HG03097 (cell line): ENCODE measurements around the gene NAA35.
"Not testable (repeated sequence)": the region's sequence is repeated elsewhere in the genome, so short reads cannot be mapped to it uniquely, and the experiment has no call there.

Experiments
- ATAC-seq: cut with Tn5 transposase; IDR thresholded peaks from one replicate; pipeline ENCODE4 v1.9.1; 2021; ENCODE audit not compliant: unreplicated experiment, low FRiP score

The NAA35 gene

GRCh38 chr9:85940832-85941621 lies at the start of gene NAA35:
NAA35 (plus strand) TSS chr9:85941146; CDS start chr9:85942160, 1,014 bp downstream.
- ATAC-seq = peak; percentile 93

- no peak for ATAC-seq
Measured at GRCh38 chr9:85892401-85892800, 48.5 kb upstream of the NAA35 start.

- no peak for ATAC-seq
Measured at GRCh38 chr9:85895685-85896084, 45.3 kb upstream of the NAA35 start.

GRCh38 chr9:85897848-85898247 lies 43.1 kb upstream of the NAA35 start:
- no peak for ATAC-seq

- no peak for ATAC-seq
Measured at GRCh38 chr9:85898332-85898731, 42.6 kb upstream of the NAA35 start.

- no peak for ATAC-seq
Measured at GRCh38 chr9:85899388-85899787, 41.6 kb upstream of the NAA35 start.

GRCh38 chr9:85900504-85901201 lies 40.3 kb upstream of the NAA35 start:
- ATAC-seq = no peak

GRCh38 chr9:85904975-85905374 lies 36.0 kb upstream of the NAA35 start:
- no peak for ATAC-seq

GRCh38 chr9:85905957-85906356 lies 35.0 kb upstream of the NAA35 start:
- ATAC-seq = no peak

- ATAC-seq = no peak
Measured at GRCh38 chr9:85909390-85909789, 31.6 kb upstream of the NAA35 start.

- ATAC-seq = no peak
Measured at GRCh38 chr9:85914108-85914507, 26.8 kb upstream of the NAA35 start.

GRCh38 chr9:85917756-85918155 lies 23.2 kb upstream of the NAA35 start:
- no peak for ATAC-seq

GRCh38 chr9:85925493-85925892 lies 15.5 kb upstream of the NAA35 start:
- ATAC-seq = no peak

- no peak for ATAC-seq
Measured at GRCh38 chr9:85927076-85927475, 13.9 kb upstream of the NAA35 start.

- ATAC-seq = no peak
Measured at GRCh38 chr9:85931495-85931894, 9.5 kb upstream of the NAA35 start.

- ATAC-seq = not testable (repeated sequence)
Measured at GRCh38 chr9:85935950-85936349, 5.0 kb upstream of the NAA35 start.

GRCh38 chr9:85940275-85940831 lies 593 bp upstream of the NAA35 start:
- no peak for ATAC-seq

- no peak for ATAC-seq
Measured at GRCh38 chr9:85941622-85941940, 635 bp downstream of the NAA35 start.

- no peak for ATAC-seq
Measured at GRCh38 chr9:85941966-85942912, 1.3 kb downstream of the NAA35 start.

- ATAC-seq = no peak
Measured at GRCh38 chr9:85942913-85943709, 2.2 kb downstream of the NAA35 start.
